GM23248 (cell line): ENCODE results near the gene CROCC2.

ENCODE experiments used
- EZH2 ChIP-seq: fragments of 200-600 bp; sonication (generic); IDR thresholded peaks from 2 replicates; pipeline ENCODE4 v1.6.1; 2018; ENCODE audit warnings: antibody characterized with exemption, mild to moderate bottlenecking; ENCODE audit not compliant: insufficient read depth, poor library complexity, severe bottlenecking
- EZH2phosphoT487 ChIP-seq: fragments of 200-600 bp; sonication (generic); IDR thresholded peaks from 2 replicates; pipeline ENCODE4 v1.6.1; 2018; ENCODE audit warnings: antibody characterized with exemption, moderate library complexity, mild to moderate bottlenecking, low read depth; ENCODE audit not compliant: insufficient read depth

DNA sequence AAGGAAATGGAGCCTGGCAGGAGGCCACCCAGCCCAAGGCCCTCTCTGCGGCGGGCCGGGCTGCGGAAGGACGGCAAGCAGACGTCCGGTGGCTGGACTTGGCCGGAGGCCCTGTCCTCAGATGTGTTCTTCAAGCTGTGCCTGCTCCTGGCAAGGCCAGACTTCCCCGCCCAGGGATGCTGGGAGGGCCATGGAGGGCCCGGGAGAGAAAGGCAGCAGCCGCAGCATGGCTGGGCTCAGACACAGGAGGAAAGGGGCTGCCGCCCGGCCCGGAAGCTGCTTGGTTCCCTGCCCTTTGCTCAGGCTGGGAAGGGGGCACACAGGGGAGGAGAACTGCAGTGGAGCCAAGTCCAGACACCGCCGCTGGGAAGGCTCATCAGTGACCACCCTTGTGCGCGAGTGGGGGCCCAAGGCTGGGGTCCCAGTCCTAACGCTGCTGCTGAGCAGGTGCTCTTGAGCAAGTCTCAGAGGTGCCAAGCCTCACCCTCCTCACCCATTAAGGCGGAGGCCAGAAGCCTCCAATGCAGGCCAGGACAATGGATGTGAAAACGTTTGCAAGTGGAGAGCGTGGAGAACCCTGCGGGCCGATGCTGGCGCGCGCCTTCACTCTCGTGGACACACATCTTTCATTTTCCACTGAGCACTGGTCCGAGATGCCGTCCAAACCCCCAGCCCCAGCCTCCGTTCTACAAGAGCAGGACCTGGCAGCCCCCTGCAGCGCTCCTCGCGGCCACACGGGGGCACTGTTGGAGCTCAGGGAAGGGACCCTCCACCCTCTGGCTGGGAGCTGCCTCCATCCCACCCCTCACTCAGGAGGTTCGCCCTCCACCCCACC, 7.9 kb downstream of the CROCC2 start:
- no peak for TF ChIP-seq EZH2
- TF ChIP-seq EZH2phosphoT487: no peak
